Epidermal melanocyte (primary cell): ENCODE results near the gene GALNT4.

Experiments used
- DNase-seq: peaks from one replicate; pipeline ENCODE4 v3.0.0; 2011; ENCODE audit warnings: low spot score; ENCODE audit not compliant: insufficient read length

GALNT4 gene

DNA sequence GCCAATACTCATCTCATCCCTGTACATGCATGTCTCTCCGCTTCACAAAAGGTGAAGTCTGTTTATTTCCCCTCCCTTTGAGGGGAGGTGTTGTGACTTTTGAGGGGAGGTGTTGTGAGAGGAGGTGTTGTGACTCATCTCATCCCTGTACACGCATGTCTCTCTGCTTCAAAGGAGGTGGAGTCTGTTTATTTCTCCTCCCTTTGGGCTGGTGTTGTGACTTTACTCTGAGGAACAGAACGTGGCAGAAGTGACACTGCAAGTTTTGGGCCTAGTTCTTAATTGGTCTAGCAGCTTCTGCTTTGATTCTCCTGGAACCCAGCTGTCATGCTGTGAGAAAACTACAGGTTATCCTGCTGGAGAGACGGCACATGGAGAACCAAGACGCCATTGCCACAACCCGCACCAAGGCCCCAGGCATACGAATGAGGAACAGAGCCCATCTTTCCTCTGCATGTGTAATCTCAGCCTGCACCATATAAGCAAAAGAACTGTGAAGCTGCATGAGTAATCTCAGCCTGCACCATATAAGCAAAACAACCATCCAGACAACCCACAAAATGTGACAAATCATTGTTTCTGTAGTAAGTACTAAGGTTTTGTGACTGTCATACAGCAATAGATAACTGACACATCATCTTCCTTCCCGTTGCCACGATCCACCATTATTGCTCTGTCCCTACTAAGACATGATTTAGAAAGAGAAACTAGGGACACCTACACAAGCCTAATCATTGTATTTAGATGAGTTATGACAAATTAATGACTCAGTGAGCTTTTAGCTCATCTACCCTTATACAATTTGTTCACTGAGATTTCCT is 30.0 kb downstream of the GALNT4 start:
- no peak for DNase-seq

DNA sequence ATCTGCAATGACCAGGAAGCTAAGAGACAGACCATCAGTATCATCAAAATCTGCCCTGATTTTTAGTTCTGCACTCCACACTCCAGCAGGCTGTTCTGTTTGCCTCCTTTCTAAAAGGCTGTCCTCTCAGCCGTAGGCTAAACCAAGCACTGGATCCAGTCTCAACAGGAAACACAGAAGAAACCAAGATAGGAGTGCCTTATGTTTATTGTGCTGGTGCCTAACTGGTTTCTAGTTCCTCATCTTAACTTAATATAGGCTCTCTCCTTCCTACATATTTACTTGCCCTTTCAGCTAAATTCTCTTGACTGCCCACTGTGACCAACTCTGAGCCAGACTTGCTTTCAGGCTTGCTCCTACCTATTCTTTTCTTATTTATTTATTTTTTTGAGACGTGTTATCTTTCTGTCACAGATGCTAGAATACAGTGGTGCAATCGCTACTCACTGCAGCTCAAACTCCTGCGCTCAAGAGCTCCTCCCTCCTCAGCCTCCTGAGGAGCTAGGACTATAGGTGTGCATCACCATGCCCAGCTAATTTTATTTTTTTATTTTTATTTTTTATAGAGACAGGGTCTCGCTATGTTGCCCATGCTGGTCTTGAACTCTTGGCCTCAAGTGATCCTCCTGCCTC is 30.8 kb downstream of the GALNT4 start:
- DNase-seq = no peak

DNA sequence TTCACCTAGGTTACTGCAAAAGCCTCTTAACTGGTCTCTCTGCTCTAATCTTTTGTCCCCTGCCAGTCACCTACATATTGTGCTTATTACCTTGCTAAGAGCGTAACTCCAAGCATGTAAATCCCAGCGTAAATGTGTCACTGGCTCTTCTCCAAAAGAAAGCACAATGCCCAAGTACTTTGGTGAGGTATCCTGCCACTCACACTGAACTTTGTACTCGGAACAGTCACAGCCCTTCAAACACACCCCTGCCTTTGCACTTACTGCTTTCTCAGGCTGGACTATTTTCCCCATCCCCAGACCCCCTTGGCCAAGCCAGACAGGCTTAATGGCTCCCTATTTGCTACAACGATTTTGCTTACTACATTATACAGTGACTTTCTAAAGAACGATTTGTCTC is 31.7 kb downstream of the GALNT4 start:
- no peak for DNase-seq

DNA sequence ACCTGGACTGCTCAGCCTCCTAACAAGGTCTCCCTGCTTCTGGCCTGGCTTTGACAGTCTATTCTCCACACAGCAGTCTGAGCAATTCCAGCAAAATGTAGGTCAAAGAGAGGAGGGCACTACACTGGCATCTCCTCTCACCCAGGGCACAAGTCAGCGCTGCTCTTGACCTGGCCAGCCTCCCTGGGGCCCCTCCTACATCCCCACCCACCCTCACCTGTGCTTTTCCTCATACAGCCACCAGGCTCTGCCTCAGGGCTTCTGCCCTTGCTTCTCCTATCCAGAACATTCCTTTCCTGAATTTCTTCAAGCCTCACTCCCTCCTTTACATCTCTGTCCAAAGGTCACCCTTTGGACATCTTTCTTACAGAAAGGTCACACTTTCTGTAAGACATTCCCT is 33.7 kb downstream of the GALNT4 start:
- no peak for DNase-seq

DNA sequence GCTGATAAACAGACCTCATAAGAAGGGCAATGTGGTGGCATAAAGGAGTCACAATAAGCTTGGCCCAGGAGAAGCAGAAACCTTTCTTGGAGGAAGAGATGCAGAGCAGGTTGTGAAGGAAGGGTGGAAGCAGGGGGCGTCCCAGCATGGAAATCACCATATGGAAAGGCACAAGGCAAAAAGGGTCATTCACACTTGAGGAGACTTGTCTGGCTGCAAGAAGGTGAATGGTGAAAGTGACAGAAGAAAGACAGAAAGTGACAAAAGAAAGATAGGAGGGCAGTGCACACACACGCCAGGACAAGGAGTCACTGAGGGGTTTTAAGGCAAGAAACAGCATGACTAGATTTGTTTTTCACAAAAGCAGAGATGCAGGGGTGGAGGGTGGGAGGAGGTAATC is 38.3 kb downstream of the GALNT4 start:
- no peak for DNase-seq

DNA sequence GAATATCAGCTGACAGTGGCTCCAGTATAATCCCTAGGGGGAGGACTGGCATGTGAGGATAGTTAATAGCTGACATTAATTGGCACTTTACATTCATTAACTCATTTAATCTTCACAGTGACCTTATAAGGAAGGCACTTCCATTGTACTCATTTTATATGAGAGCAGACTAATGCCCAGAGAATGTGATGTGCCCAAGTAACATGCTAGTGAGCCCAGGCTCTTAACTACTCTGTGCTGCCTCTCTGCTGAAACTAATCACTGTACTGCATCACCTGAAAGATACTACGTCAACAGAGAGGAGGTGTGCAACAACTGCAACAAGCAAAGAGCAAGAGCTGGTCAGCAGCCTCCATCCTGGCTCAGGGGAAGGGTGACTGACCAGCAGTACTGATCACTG is 40.1 kb downstream of the GALNT4 start:
- no peak for DNase-seq

DNA sequence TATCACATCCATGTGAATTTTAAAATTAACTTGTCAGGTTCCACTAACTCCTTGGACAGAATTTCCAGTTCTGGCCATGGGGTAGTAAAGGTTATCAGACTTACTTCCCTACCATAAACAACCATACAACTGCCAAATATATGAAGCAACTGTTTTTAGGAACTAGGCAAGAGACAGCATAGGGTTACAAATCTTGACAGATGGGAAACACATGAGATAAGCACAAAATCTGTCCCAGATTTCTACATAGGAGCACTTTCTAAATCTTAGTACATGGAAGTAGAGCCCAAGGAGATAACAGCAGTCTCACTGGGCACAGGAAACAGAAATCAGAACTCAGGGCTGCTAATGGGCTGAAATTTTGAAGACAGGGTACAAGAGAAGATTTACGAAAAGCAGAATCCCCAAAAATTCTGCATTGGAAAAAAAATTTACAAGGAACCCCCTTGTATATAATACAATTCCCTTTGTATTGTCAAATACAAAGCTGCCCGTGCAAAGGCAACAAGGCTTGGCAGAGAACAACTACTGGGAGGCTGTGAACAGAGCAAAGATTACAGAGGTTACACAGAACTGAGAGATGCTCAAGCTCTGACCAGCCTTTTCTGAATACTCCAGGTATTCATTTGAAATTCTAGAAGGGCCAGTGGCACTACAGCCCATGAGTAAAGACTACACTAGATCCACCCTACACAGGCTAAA is 43.2 kb downstream of the GALNT4 start:
- no peak for DNase-seq

DNA sequence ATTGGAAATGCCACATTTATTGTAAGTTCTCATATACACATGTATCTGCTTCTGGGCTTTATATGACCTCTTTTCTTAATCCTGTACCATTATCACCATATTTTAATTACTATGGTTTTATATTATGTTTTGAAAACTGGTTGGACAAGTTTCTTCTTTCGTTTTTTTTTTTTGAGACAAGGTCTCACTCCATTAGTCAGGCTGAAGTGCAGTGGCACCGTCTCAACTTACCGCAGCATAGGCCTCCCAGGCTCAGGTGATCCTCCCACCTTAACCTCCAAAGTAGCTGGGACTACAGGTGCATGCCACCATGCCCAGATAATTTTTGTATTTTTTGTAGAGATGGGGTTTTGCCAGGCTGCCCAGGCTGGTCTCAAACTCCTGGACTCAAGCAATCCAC is 44.6 kb downstream of the GALNT4 start:
- DNase-seq = no peak

DNA sequence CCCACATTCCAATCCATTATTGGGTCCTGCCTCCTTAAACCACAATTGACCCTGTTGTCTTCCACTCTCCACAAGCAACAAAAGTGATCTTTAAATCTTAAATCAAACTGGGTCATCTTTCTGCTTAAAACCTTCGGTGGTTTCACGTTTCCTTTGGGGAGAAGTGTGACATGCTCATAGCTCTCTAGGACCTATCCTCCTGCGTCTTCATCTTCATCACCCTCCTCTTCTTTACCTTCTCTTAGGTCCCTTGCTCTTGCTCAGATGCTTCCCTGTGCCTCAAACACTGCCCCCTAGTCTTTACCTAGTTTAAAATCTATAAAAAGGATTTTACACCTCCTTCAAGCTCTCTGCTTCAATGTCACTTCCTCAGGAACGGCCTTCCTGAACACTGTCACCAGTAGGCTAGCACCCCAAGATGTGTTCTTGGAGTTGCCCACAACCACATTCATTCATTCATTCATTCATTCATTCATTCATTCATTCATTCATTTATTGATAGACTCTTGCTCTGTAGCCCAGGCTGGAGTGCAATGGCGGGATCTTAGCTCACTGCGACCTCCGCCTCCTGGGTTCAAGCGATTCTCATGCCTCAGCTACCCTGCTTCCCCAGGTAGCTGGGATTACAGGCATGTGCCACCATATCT is 46.8 kb downstream of the GALNT4 start:
- DNase-seq = no peak

DNA sequence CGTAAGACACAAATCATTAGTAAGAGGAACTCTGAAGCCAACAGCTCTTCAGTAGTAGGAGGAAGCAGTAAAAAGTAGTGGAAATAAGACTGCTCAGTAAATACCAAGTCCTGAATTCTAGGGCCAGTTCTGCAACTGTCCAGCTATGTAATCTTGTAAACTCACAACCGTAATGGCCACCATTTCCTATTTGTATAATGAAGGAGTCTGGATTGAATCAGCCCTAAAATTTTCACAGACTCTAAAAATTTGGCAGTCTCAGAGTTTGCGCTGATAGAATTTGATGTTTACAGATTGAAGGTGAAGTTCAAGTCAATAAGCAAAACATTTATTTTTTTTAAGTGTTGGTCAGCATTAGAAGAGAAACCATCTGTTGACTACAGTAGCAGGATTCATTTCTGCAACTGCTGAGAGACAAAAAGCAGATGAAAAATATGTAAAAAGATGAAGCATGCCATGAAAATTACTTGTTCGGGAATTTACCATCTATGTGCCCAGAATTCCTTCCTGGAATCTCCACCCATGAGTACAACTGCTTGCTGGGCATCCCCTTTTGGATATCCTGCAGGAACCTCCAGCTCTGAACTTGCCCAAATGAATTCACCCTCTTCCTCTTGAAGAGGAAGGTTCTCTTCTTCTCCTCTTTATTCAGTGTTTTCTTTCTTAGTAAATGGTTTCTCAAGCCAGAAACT is 47.5 kb downstream of the GALNT4 start:
- no peak for DNase-seq

DNA sequence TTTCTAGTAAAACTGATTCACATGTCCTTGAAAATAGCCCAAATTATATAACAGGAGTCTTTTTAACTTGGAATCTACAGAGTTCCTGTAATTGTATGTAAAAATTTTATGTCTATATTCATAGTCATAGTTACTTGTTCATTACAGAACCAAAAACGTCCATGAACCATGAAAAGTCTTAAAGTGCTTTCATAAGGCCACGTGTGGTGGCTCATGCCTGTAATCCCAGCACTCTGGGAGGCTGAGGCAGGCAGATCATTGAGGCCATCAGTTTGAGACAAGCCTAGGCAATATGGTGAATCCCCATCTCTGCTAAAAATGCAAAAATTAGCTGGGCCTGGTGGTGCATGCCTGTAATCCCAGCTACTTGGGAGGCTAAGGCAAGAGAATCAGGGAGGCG is 48.4 kb downstream of the GALNT4 start:
- no peak for DNase-seq

DNA sequence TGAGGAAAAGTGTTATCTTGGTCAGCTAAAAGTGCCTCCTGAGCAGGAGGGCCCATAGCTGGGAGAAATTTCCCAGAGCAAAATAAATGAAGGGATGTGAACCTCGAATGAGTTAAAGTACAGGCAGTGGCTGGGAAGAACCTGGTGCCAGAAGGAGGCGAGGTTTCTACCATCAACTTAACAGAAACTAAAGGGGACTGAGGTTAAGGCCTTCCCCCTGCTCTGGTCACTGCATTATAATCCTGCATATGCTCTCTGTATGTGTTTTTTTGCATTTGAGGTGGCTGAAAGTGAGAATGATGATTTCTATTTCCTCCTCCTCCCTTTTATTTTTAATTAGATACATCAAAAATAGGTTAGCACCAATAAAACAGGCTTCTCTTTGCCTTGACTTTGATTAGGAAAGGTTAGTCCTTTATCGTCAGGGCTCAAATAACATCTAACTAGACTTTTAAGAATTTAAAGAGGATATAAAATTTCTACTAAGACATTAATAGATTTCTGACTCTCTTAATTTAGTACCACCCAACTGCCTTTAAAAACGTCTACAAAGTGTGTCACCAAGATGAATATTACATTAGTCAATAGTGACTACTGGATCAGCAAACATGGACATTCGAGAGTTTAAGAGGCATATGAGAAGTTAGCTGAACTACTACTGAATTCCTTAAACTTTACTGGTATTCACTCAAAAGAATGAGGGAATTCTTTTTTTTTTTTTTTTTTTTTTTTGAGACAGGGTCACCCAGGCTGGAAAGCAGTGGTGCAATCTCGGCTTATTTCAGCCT is 49.2 kb downstream of the GALNT4 start:
- no peak for DNase-seq

DNA sequence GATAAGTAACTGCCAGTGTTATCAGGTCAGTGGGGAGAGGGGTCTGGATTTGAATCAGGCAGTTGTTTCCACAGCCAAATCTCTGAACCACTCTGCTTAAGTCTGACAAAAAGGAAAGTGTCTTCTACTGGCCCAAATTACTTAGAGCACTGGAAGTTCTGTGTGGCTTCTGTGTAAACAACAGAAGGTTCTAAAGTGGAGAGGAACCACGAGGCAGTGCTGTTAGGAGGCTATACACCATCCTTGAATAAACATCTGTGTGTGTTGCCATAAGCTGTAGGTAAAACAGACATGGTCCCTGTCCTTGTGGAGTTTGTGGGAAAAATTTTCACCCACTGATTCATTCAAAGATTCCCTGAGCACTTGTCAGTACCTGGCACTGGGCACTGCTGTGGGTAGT is 50.0 kb downstream of the GALNT4 start:
- DNase-seq = no peak
